Bronchial epithelial cell (primary cell): Measurements from ENCODE around the gene C11orf91. TPM values are rescaled to one million over a fixed set of nuclear protein-coding genes. Genes with fewer than 3 reads are reported as not detected.
"Not testable (repeated sequence)": the region's sequence is repeated elsewhere in the genome, so short reads cannot be mapped to it uniquely, and the experiment has no call there.

Experiments used
- DNase-seq: peaks from one replicate; pipeline ENCODE4 v3.0.0-alpha.2; 2010; ENCODE audit warnings: low read depth
- FAIRE-seq: peaks from 2 replicates; lab custom pipeline; 2011; peaks lifted over from hg19 to GRCh38; lab: Jason Lieb, UNC
- H3K27me3 ChIP-seq: 2 replicates; pipeline ENCODE4 v1.5.1; 2011; ENCODE audit warnings: low read length; ENCODE audit not compliant: control insufficient read depth, insufficient read depth
- H3K36me3 ChIP-seq: 2 replicates; pipeline ENCODE4 v1.5.1; 2011; ENCODE audit warnings: low read length; ENCODE audit not compliant: control insufficient read depth, insufficient read depth
- H3K4me3 ChIP-seq: 2 replicates; pipeline ENCODE4 v1.5.1; 2011; ENCODE audit warnings: mild to moderate bottlenecking, low read depth, low read length, control low read depth
- total RNA-seq: library from RNA; depleted of rRNA; stranded (reverse); fragments of >200 nt; gene quantifications from 2 replicates; pipeline ENCODE4 v1.2.1, GENCODE V29; 2014
- TF ChIP-seq, protein P1 (sequence below): IDR thresholded peaks from 2 replicates; pipeline ENCODE4 v1.5.1; 2011; ENCODE audit warnings: mild to moderate bottlenecking, moderate library complexity, low read length, control low read depth, inconsistent platforms; ENCODE audit not compliant: insufficient read depth, severe bottlenecking

C11orf91 gene
- total RNA-seq, 1 donor from 2014 or later, result not detected

- FAIRE-seq (peak; percentile 55), DNase-seq (no peak)
- Histone ChIP-seq H3K27me3 (no peaks in the 10 kb centered on the region), H3K36me3 (no peaks in the 10 kb centered on the region), H3K4me3 (no peak overlapping the region)
- TF ChIP-seq, protein P1, sequence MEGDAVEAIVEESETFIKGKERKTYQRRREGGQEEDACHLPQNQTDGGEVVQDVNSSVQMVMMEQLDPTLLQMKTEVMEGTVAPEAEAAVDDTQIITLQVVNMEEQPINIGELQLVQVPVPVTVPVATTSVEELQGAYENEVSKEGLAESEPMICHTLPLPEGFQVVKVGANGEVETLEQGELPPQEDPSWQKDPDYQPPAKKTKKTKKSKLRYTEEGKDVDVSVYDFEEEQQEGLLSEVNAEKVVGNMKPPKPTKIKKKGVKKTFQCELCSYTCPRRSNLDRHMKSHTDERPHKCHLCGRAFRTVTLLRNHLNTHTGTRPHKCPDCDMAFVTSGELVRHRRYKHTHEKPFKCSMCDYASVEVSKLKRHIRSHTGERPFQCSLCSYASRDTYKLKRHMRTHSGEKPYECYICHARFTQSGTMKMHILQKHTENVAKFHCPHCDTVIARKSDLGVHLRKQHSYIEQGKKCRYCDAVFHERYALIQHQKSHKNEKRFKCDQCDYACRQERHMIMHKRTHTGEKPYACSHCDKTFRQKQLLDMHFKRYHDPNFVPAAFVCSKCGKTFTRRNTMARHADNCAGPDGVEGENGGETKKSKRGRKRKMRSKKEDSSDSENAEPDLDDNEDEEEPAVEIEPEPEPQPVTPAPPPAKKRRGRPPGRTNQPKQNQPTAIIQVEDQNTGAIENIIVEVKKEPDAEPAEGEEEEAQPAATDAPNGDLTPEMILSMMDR, result no peak
Measured at GRCh38 chr11:33664827-33665226, 35.8 kb downstream of the C11orf91 start.

GRCh38 chr11:33664166-33664565, 36.5 kb downstream of the C11orf91 start:
- Histone ChIP-seq H3K27me3 (no peaks in the 10 kb centered on the region), H3K4me3 (no peak overlapping the region), H3K36me3 (no peaks in the 10 kb centered on the region)
- FAIRE-seq, result no peak
- TF ChIP-seq, protein P1, result no peak
- DNase-seq, result no peak

- H3K36me3 ChIP-seq, result no peaks in the 10 kb centered on the region
- no peak overlapping the region for H3K4me3 ChIP-seq
- DNase-seq (no peak), FAIRE-seq (no peak)
- TF ChIP-seq, protein P1, result no peak
- H3K27me3 ChIP-seq, result no peaks in the 10 kb centered on the region
Measured at GRCh38 chr11:33663121-33663520, 37.5 kb downstream of the C11orf91 start.

DNA sequence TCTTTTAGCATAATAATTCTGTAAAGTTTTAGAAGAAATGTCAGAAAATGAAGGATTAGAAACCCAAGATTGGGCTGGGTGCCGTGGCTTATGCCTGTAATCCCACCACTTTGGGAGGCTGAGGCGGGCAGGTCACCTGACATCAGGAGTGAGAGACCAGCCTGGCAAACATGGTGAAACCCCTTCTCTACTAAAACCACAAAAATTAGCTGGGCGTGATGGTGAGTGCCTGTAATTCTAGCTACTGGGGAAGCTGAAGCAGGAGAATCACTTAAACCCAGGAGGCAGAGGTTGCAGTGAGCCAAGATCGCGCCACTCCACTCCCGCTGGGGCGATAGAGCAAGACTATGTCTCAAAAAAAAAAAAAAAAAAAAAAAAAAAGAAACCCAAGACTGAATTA, 39.1 kb downstream of the C11orf91 start:
- not testable (repeated sequence) for DNase-seq, FAIRE-seq, H3K4me3 ChIP-seq

GRCh38 chr11:33660962-33661361, 39.7 kb downstream of the C11orf91 start:
- DNase-seq (no peak), FAIRE-seq (no peak)
- Histone ChIP-seq H3K36me3 (no peaks in the 10 kb centered on the region), H3K27me3 (no peaks in the 10 kb centered on the region), H3K4me3 (no peak overlapping the region)
- TF ChIP-seq, protein P1, result no peak

More for the DNA sequence above, 39.1 kb downstream of the C11orf91 start:
- not testable (repeated sequence) for H3K27me3 ChIP-seq, H3K36me3 ChIP-seq

DNA sequence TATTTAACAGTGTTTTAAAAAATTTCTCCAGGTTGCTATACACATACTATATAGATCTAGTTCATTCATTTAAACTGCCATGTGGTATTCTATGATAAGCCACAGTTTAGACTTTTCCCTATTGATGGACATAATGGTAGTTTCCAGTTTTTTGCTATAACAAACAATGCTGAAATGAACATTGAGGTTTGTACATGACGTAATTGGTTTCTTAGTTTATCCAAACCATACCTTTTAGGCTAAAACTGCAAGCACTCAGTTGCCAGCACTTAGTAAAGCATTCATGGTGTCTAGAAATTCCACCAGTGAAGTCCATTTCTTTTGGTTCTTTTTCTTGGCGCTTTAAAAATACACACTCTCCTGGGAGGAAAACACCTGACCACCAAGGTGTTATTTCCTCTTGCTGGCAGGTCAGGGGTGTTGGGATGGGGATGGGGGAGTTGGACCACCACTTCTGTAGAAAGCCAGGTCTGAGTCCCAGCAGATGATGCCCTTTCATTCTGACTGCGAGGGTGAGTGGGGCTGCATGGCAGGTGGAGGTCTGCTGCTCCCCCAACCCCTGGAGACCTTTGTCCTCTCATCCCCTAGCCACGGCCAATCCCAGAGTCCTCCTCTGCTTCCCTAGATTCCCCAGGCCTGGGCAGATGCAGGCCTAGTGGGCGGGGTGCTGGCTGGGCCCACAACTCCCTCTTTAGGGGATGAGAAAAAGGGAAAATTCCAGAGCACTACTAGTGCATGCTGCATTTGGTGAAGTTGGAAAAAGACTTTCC, 41.1 kb downstream of the C11orf91 start:
- Histone ChIP-seq H3K4me3 (no peak overlapping the region), H3K27me3 (no peaks in the 10 kb centered on the region), H3K36me3 (no peaks in the 10 kb centered on the region)
- TF ChIP-seq, protein P1, result no peak
- no peak for DNase-seq
- no peak for FAIRE-seq
